ENCODE data around the gene ZNF398.

GRCh38 chr7:149197675-149198074 lies 50.4 kb downstream of the ZNF398 start:
- no peak for TF ChIP-seq ZNF785 (tag by site-specific recombination; IDR thresholded peaks at IDR 0.05)
- TF ChIP-seq CTCF (tag by site-specific recombination; IDR thresholded peaks at IDR 0.05): no peak
- no peak for TF ChIP-seq ZBTB21 (tag by site-specific recombination; IDR thresholded peaks at IDR 0.05)
- TF ChIP-seq REPIN1 (tag by site-specific recombination; IDR thresholded peaks at IDR 0.05; ENCODE audit: low read depth): no peak
- TF ChIP-seq ZNF621 (tag by site-specific recombination; IDR thresholded peaks at IDR 0.05): no peak
- TF ChIP-seq ZBTB20 (tag by site-specific recombination; IDR thresholded peaks at IDR 0.05): no peak
- TF ChIP-seq ZNF660 (tag by site-specific recombination; IDR thresholded peaks at IDR 0.05): no peak

All from HEK293 (cell line).